Liver (tissue), 3 donors: ENCODE data around the gene ZC3H15.

ENCODE experiments used
- EGR1 ChIP-seq, 2 donors: IDR thresholded peaks; 2 replicates each; pipeline ENCODE4 v1.6.1; 2016 to 2018; ENCODE audit warnings: antibody characterized with exemption in 2 of 2, low read depth in 2 of 2
- FOXA1 ChIP-seq: IDR thresholded peaks from 2 replicates; pipeline ENCODE4 v1.6.1; 2016; ENCODE audit warnings: antibody characterized with exemption
- GABPA ChIP-seq, 2 donors: IDR thresholded peaks in 1 of 2; conservative IDR thresholded peaks in 1 of 2; 2 replicates each; pipeline ENCODE4 v1.6.1; 2016; ENCODE audit warnings: antibody characterized with exemption in 2 of 2, mild to moderate bottlenecking in 1 of 2, moderate library complexity in 1 of 2
- RAD21 ChIP-seq, 2 donors: IDR thresholded peaks; 2 replicates each; pipeline ENCODE4 v1.6.1; 2016; ENCODE audit warnings: antibody characterized with exemption in 2 of 2, mild to moderate bottlenecking in 2 of 2
- RXRA ChIP-seq, 2 donors: IDR thresholded peaks; 2 replicates each; pipeline ENCODE4 v1.6.1; 2017 to 2018; ENCODE audit warnings: antibody characterized with exemption in 2 of 2, mild to moderate bottlenecking in 1 of 2
- SP1 ChIP-seq: IDR thresholded peaks from 2 replicates; pipeline ENCODE4 v1.6.1; 2018; ENCODE audit warnings: antibody characterized with exemption, mild to moderate bottlenecking
- TAF1 ChIP-seq: conservative IDR thresholded peaks from 2 replicates; pipeline ENCODE4 v1.6.1; 2016; ENCODE audit warnings: antibody characterized with exemption, mild to moderate bottlenecking
- TF ChIP-seq, protein P1 (sequence below): fragments of 150-350 bp; IDR thresholded peaks from 2 replicates; pipeline ENCODE4 v1.5.1; 2017; ENCODE audit warnings: improper control_type of control experiment, low read depth, low read length; ENCODE audit not compliant: missing input control
- TF ChIP-seq, protein P2 (sequence below): IDR thresholded peaks from 2 replicates; pipeline ENCODE4 v1.6.1; 2016; ENCODE audit warnings: antibody characterized with exemption
- TF ChIP-seq, protein P3 (sequence below): IDR thresholded peaks from 2 replicates; pipeline ENCODE4 v1.6.1; 2016; ENCODE audit warnings: antibody characterized with exemption
- TF ChIP-seq, protein P4 (sequence below): IDR thresholded peaks from 2 replicates; pipeline ENCODE4 v1.6.1; 2016; ENCODE audit warnings: antibody characterized with exemption
- donor health status: healthy.
- donor health status: healthy.

DNA sequence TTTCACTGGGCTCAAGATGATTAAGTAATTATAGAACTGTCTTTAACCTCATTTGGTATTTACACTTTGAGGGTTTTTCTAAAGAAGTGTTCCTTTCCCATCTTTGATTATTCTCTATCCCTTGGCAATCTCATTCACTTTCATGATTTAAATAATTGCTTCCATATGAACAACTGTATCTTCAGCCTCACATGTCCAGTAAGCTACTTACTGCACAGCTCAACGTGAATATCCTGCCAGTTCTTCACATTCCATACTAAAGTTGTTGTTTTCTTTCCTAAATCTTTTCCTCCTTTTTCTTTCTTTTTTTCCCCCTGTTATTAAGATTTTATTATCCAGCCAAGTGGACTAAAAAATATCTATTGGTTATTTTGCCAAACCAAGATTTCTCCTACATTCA, 37.7 kb downstream of the ZC3H15 start:
- TF ChIP-seq, protein P1, sequence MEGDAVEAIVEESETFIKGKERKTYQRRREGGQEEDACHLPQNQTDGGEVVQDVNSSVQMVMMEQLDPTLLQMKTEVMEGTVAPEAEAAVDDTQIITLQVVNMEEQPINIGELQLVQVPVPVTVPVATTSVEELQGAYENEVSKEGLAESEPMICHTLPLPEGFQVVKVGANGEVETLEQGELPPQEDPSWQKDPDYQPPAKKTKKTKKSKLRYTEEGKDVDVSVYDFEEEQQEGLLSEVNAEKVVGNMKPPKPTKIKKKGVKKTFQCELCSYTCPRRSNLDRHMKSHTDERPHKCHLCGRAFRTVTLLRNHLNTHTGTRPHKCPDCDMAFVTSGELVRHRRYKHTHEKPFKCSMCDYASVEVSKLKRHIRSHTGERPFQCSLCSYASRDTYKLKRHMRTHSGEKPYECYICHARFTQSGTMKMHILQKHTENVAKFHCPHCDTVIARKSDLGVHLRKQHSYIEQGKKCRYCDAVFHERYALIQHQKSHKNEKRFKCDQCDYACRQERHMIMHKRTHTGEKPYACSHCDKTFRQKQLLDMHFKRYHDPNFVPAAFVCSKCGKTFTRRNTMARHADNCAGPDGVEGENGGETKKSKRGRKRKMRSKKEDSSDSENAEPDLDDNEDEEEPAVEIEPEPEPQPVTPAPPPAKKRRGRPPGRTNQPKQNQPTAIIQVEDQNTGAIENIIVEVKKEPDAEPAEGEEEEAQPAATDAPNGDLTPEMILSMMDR = no peak
- TF ChIP-seq RXRA (IDR thresholded peaks at IDR 0.05) (no peak), FOXA1 (no peak), SP1 (no peak), TAF1 (no peak), RAD21 (IDR thresholded peaks at IDR 0.05) (no peak), EGR1 (IDR thresholded peaks at IDR 0.05; ENCODE audit: low read depth in 2 of 2) (no peak), GABPA (IDR thresholded peaks at IDR 0.05 in 1 of 2, conservative IDR thresholded peaks at IDR 0.05 in 1 of 2) (no peak)
- TF ChIP-seq, protein P2, sequence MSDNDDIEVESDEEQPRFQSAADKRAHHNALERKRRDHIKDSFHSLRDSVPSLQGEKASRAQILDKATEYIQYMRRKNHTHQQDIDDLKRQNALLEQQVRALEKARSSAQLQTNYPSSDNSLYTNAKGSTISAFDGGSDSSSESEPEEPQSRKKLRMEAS = no peak
- TF ChIP-seq, protein P3, sequence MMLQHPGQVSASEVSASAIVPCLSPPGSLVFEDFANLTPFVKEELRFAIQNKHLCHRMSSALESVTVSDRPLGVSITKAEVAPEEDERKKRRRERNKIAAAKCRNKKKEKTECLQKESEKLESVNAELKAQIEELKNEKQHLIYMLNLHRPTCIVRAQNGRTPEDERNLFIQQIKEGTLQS = no peak
- TF ChIP-seq, protein P4, sequence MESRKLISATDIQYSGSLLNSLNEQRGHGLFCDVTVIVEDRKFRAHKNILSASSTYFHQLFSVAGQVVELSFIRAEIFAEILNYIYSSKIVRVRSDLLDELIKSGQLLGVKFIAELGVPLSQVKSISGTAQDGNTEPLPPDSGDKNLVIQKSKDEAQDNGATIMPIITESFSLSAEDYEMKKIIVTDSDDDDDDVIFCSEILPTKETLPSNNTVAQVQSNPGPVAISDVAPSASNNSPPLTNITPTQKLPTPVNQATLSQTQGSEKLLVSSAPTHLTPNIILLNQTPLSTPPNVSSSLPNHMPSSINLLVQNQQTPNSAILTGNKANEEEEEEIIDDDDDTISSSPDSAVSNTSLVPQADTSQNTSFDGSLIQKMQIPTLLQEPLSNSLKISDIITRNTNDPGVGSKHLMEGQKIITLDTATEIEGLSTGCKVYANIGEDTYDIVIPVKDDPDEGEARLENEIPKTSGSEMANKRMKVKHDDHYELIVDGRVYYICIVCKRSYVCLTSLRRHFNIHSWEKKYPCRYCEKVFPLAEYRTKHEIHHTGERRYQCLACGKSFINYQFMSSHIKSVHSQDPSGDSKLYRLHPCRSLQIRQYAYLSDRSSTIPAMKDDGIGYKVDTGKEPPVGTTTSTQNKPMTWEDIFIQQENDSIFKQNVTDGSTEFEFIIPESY = no peak
